ENCODE measurements around the gene HELB.

HELB gene

DNA sequence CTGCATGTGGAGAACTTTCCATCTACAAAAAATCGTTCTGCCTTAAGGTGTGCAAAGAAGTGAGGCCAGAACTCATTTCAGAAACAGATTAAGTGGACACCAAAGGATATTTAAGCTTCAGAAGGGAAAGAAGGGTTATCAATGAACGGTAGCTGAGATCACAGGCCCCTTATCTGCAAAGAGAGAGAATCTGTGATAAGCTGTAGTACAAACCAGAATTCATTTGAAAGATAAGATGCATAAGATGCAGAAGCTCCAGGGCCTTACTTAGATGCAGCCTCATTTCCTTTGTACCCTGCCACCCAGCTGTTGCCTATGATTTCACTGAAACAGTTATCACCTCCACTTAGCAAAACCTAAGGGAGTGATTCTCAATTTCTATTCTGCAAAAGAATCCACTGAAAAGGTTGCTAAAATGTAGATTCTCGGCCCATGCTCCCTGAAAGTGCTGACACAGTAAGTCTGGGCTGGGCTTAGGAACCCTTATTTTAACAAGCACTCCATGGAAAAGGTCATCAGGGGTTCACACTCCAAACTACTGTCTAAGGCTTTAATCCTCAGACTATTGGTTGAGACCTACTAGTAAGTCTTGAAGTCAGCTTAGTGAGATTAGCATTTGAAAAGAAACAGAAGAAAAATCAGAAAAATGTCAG is 64.8 kb downstream of the HELB start:
- no peak for FAIRE-seq

DNA sequence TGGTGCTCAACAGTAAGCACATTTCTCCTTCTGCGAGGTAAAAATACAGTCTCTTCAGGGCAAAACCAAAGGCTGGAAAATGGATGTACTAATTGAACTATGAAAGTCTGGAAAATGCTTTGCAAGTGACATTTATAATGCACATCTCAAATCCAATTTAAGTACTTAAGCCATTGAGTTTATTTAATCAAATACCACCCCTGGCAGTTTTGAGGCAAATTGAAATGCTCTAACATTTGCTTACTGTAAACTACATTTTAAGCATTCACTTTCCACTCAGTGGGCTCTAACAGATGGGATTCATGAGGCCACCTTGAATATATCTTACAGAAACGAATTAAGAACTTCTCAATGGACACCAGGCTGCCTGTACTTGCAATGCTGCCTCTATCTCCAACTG is 69.7 kb downstream of the HELB start:
- no peak for FAIRE-seq

DNA sequence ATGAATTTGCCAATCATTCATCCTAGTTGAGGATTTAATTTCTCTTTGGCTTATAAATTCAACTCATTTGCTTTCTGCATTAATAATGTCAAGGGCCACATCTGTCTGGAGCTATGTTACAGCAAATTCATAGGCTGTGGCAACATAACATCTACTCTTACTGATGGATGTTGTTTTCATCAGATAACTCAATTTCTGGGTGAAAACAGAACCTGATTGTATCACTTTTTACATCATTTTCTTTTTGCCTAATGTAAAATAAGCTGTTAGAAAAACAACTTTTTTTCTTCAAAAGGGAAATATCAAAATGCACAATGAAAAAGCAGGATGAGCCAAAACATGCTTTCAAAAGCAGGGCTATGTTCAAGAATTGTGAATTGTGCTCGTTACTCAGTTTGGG is 73.3 kb downstream of the HELB start:
- no peak for FAIRE-seq

DNA sequence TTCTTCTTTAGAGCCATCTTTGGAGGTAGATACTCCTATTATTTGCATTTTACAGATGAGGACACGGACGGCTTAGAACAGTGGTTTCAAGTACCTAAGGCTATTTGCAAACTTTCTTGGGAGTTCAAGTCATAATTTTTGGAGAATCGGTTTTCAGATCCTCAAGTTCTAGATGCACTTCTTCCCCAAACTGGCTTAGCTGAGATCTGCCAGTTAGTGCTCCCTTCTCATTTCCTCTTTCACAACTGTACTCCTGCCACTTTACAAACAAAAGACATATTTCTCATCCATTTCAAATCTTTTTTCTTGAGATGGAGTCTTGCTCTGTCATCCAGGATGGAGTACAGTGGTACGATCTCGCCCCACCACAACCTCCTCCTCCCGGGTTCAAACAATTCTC is 77.3 kb downstream of the HELB start:
- no peak for FAIRE-seq

DNA sequence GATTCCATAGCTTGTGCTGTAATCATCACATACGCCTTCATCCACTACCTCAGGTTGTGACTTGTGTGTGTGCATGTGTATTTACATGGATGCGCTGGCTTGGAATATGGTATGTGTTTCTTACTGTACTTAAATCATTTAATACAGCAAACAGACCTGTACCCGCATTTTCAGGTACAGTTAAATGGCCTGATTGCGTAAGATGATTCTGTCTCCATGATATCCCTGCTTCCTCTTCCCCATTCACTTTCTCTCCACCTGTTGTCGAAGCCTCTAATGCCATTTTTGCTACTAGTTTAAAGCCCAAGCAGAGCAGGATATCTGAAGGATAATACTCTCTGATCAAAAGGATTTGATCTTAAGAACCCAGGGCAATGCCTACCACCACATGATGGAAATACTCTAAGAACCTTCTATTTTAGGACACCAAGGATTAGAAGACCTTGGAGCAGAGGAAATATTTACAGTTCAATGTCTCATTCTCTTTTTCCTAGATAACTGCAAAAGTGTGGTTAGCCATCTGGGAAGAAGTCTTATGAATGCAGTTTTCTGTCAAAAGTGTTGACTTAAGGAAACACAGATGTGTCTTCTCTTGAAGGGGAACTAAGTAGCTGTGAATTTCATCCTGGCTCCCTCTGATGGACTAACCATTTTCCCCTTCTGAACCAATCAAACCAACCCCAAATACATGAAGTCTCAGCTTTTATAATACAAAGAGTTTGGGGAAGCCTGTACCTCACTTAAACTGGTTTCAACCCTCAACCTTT is 78.7 kb downstream of the HELB start:
- FAIRE-seq, result no peak

DNA sequence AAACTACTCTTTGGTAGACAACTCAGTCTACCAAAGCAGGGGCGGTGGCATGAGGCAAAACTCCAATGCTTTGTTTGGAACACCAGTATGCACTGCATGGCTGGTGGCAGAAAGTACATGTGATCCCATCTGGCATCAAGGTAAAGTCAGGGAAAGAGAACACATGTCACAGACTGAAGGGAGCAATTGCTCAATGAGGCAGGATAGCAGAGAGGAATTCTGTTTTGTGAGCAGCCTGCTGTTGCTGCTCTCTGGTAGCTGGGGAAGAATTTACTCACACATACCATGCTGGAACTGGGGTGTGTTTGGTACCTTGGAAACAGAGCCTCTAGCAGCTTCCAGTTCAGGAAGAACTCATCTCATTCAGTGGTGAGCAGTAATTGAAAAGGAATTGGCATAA is 84.8 kb downstream of the HELB start:
- FAIRE-seq, result no peak
